HG03469 (cell line): ENCODE measurements around the gene ZNF530.

Experiments used
- ATAC-seq: cut with Tn5 transposase; IDR thresholded peaks from one replicate; pipeline ENCODE4 v1.9.1; 2021; ENCODE audit warnings: mild to moderate bottlenecking, moderate library complexity, moderate number of reproducible peaks; ENCODE audit not compliant: unreplicated experiment

Gene ZNF530

DNA sequence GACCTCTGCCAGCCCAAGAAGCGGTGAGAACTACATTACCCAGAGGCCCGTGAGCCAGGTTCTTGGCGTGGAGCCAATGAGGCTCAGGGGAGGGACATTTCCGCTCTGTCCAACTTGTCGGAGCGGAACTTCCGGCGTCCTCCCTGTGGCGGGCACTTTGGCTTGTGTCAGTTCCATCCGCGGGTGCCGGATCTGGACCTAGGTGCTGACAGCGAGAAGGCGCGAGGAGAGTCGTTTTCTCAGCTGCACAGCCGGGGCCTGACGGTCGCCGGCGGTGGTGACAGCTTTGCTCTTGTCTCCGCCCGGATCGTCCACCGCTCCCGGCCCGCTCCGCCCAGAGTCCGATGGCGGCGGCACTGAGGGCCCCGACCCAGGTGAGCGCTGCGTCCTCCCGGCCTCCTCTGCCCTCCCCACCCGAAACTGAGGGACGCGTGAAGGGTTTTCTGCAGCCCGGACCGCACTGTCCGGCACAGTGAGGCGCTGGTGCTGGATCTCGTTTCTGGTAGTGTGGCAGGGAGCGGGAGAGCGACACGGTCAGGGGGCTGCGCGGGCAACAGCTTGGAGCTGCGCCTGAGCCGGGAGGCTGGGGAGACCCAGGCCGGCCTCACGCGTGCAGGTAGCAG is at the start of gene ZNF530:
Gene ZNF530 (plus strand): TSS at position 125 of the 623 bp plus-strand sequence. CDS start 4,461 bp downstream, outside the sequence.
- peak; percentile 85 for ATAC-seq

DNA sequence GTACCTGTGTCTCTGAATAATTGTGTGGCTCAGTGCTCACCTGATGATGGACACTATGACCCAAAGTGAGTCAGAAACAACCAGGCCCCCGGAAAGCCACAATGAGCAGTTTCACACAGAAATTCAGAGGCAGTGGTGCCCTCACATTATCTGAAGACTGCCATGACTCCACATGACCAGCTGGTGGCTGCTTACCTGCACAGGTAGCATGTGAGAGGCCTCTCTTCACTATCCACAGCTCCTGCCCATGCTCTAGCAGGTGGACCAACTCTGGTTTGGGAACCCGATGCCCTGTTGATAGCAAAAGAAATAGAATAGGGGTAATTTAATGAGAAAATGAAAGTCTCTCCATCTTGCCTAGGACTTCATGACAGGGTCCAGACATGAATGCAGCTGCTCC is 47.3 kb upstream of the ZNF530 start:
- no peak for ATAC-seq

- ATAC-seq = no peak
Observed at GRCh38 chr19:57557659-57558058, 42.0 kb upstream of the ZNF530 start.

GRCh38 chr19:57558525-57558924 is 41.2 kb upstream of the ZNF530 start:
- no peak for ATAC-seq

GRCh38 chr19:57559008-57559403 is 40.7 kb upstream of the ZNF530 start:
- ATAC-seq = no peak

DNA sequence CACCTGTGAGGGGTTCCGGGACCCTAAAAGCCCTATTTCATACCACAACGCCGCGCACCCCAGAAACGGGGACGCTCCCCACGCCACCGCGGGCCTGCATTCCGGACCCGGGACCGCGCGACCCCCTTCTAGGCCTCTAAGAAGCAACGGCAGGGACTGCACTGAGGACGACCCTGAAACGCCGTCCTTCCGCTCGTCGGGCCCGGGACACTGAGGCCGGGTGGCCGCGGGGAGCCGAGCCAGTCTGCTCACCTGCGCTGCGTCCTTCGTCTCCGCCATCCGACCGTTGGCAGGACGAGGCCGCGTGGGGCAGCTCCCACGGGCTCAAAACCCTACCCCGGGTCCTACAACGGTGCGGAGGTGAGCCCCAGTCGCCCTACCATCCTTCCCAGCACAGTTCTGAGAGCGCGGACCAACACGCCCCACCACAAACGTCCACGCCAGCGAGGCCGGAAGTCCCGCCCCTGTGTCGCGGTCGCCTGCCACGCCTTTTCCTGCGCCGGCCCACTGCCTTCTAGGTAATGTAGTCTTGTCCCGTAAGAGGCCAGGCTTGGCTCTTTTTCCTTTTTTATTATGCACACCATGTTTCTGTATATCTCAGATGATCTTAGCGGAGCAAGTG is 40.2 kb upstream of the ZNF530 start, which contains the start of gene ZNF550:
Gene ZNF550 (minus strand): TSS at position 460 of the 622 bp plus-strand sequence. CDS start 181 bp downstream, at position 279.
- ATAC-seq = no peak

DNA sequence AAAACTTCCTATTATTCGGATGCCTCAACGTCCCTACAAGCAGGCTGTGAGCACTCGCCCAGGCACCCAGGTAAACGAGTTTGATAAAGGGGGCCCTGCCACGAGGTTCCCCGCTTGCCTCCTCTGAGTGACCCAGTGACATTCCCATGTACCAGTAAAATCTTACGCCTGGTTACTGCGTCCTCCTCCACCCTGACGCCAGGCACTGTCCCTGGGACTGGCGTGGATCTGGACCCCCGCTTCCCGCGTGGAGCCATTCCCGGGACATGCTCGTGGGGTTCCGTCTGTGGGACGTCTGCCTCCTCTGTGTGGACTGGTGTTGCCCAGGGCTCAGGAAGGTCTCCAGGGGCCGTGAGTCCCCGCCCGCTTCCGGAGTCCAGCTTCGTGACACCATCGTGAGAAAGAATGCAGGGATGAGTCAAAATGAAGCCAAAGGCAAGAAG is 39.6 kb upstream of the ZNF530 start:
- ATAC-seq = no peak

DNA sequence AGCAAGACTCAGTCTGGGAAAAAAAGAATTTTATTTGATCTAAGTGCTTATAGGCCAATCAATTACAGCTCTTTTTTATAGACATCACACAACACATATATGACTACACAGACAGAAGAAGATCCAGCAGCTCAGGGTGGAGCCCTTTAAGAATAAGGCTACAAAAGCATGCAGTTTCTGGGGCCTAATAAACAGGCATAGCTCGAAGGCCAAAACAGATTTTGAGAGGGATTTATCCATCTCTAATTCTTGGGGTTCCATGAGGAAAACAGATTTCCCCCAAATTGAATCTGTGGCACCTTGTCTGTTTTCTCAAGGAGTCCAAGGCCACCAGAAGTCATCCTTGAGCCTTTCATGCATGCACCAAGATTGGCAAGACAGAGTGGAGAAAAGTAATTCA is 36.1 kb upstream of the ZNF530 start:
- ATAC-seq = no peak

DNA sequence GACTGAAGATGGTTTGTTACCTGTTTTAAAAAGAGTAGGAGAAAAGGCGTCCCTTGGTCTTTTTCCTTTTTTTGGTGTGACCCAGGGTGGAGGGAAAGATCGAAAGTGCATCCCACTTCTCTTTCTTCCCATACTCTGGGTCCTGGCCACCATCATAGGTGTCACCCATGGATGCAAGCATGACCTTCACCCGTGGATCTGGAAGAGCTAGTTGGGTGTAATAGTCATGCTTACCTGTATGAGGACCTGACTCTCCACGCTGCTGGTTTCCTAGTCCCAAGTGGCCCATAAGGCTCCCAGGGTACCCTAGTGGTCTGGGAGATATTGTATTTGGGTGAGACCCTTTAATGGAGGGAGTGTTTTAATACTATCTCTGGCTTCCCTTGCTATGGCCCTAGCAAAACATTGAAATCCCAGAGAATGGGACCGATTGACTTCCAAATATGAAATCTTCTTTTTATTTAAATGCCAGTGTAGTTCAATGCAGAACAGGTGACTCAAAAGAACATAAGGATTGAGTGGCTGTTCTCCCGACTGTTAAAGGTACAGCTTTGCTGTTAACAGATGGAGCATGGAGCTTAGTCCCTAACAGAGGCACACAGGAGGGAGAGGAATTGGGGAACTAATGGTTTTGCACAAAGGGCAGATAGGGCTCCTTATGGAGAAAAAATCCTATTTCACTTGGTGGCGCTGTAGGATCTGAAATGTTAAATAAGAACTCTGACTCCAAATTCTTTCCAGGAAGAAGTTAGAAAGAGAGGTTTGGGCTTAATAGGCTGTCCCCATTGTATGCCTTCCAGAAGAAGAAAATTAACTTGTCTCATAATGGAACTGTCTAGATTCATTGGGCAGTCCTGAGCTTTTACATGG is 33.1 kb upstream of the ZNF530 start:
- ATAC-seq = no peak

DNA sequence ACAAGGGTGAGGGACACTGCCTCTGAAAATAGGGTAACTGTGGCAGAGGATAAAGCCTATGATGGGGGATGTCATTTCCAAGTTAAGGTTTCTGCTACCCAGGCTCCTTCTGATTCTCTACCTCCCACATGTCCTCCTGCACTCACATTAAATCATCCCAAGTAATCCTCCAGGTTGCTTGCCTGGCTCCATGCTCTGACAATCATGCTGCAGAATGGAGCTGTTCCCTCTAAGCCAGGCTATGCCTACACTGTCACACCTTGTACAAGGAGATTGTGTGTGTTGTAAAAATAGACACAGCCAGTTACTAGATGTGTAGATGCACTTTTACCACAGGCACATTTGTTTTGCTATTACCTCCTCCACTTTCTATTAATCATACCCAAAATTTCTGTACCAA is 29.0 kb upstream of the ZNF530 start:
- no peak for ATAC-seq

DNA sequence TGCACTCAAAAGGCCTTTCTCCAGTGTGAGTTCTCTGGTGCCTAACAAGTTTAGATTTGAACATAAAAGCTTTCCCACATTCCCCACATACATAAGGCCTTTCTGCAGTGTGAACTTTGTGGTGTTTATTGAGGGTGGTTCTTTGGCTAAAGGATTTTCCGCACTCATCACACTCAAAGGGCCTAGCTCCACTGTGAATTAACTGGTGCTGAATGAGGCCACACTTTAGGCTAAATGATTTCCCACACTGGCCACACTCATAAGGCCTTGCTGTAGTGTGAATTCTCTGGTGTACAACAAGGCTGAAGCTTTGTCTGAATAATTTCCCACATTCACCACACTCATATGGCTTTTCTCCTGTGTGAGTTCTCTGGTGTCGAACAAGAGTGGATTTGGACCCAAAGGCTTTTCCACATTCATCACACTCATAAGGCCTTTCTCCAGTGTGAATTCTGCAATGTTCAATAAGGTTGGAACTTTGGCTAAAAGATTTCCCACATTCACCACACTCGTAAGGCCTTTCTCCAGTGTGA is 27.2 kb upstream of the ZNF530 start:
- no peak for ATAC-seq

DNA sequence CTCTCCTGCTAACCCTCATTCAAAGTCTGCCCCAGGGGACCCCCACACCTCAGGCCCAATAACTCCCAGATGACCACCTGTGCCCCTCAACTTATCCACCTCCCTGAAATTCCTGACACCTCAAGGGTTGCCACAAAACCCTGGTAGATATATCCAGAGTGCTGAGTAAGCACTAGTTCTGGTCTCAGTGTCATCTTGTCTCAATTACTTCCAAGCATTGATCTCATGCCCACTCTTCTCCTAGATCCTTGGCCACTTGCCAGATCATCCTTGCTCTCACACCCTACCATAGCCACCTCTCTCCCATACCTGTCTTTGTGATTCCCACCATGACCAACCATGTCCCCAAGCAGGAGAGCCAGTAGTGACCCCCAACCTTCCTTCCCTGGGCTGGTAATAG is 23.0 kb upstream of the ZNF530 start:
- no peak for ATAC-seq

DNA sequence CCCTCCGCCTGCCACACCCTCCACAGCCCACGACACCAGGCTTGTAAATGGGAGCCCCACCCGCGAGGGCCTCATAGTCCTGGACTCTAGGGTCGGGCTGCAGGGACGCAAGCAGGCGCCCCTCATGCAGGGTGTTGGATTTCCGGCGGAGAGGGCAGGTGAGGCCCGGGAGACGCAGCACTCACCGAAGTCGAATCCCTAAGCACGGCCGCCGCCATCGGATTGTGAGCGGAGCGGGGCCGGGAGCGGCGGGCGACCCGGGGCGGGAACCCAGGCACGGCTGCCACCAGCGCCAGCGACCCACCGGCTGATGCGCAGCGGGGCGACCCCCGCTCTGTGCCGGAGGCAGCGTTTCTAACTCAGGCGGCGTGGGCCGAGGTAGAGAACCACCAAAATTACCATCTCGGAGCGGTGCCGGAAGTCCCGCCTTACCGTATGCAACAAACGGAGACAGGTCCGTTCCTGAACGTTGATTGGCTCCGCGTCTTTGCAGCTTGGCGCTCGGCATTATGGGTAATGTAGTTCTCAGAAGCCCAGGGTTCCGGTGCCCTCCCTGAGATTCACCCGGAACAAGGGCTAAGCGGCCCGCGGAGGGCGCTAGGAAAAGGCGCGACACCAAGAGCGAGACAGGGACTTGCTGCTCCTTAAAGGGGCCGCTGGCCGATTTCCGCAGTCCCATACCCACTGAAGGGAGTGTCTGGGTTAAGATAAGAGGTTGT is 21.0 kb upstream of the ZNF530 start, which contains the start of gene ZNF416:
Gene ZNF416 (minus strand): TSS at position 425 of the 719 bp plus-strand sequence. CDS start 207 bp downstream, at position 218.
- peak; percentile 70 for ATAC-seq

GRCh38 chr19:57583104-57583520 is 16.6 kb upstream of the ZNF530 start:
- ATAC-seq = no peak

- ATAC-seq = peak; percentile 55
Observed at GRCh38 chr19:57583521-57584416, 15.9 kb upstream of the ZNF530 start, which contains the start of gene ZIK1. Gene ZIK1 (plus strand): TSS chr19:57584145. CDS start chr19:57584357, 212 bp downstream.

GRCh38 chr19:57587529-57587928 is 12.2 kb upstream of the ZNF530 start:
- no peak for ATAC-seq

DNA sequence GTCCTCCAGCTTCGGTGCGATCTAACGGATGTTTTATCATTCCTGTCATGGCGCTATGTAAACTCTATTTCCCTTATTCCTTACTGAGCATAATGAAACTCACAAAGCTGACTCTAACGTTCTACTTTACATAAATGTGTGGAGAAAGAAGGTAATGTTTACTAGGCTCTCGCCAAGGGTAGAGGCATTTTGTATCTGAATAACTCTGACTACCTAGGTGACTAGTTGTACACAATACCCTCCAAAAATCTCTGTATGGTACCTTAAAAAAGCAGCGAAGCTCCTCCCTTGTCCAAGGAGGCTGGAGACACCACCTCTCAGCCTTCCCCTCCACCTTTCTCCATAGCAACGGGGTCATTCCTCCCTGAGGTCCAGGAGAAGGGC is 316 bp upstream of the ZNF530 start:
- no peak for ATAC-seq

- no peak for ATAC-seq
Observed at GRCh38 chr19:57606931-57607330, 7.2 kb downstream of the ZNF530 start.

GRCh38 chr19:57611113-57611512 is 11.4 kb downstream of the ZNF530 start:
- no peak for ATAC-seq
